Measurements from ENCODE around the gene MR1. TPM values are rescaled to one million over a fixed set of nuclear protein-coding genes. Genes with fewer than 3 reads are reported as not detected.

Gene MR1
- total RNA-seq, 1 donor from 2014 or later: 3.3 TPM

- intact Hi-C loops (cut with DNase I): loop anchor here (5.0 kb wide), 1 partner anchor 50 kb away; no protein-coding TSS in a partner anchor
- ATAC-seq (ENCODE audit: poor library complexity): no peak
These were observed 53.1 kb downstream of the MR1 start for GRCh38 chr1:181086926-181087325.

GRCh38 chr1:181087400-181087901, 53.7 kb downstream of the MR1 start:
- intact Hi-C loops (cut with DNase I): loop anchor here (5.0 kb wide), 1 partner anchor 50 kb away; no protein-coding TSS in a partner anchor
- no peak for DNase-seq
- ATAC-seq (ENCODE audit: poor library complexity): no peak

More at GRCh38 chr1:181086926-181087325, 53.1 kb downstream of the MR1 start:
- DNase-seq: no peak

GRCh38 chr1:181088079-181089016, 54.6 kb downstream of the MR1 start, which contains the start of gene IER5:
Gene IER5 (plus strand): TSS chr1:181088700. CDS start chr1:181088903, 203 bp downstream.
- ATAC-seq (ENCODE audit: poor library complexity) (peak; percentile 91), DNase-seq (peak; percentile 96)
- intact Hi-C loops (cut with DNase I): loop anchor here (5.0 kb wide), 1 partner anchor 51 kb away; no protein-coding TSS in a partner anchor

- intact Hi-C loops (cut with DNase I): loop anchor here (5.0 kb wide), 1 partner anchor 52 kb away; no protein-coding TSS in a partner anchor
- ATAC-seq (ENCODE audit: poor library complexity) (peak; percentile 8), DNase-seq (peak; percentile 47)
These were observed 55.4 kb downstream of the MR1 start for GRCh38 chr1:181089017-181089675.

- intact Hi-C loops (cut with DNase I): loop anchor here (5.0 kb wide), 1 partner anchor 53 kb away; no protein-coding TSS in a partner anchor
- DNase-seq (peak; percentile 83), ATAC-seq (ENCODE audit: poor library complexity) (peak; percentile 70)
These were observed 56.1 kb downstream of the MR1 start for GRCh38 chr1:181089676-181090544.

GRCh38 chr1:181090641-181091126, 56.9 kb downstream of the MR1 start:
- no peak for DNase-seq
- ATAC-seq (ENCODE audit: poor library complexity): no peak
- intact Hi-C loops (cut with DNase I): no loop called here

GRCh38 chr1:181091309-181092040, 57.7 kb downstream of the MR1 start:
- intact Hi-C loops (cut with DNase I): no loop called here
- no peak for ATAC-seq (ENCODE audit: poor library complexity)
- no peak for DNase-seq

- ATAC-seq (ENCODE audit: poor library complexity): no peak
- DNase-seq: no peak
- intact Hi-C loops (cut with DNase I): no loop called here
These were observed 58.3 kb downstream of the MR1 start for GRCh38 chr1:181092056-181092455.

GRCh38 chr1:181092883-181093458, 59.2 kb downstream of the MR1 start:
- intact Hi-C loops (cut with DNase I): no loop called here
- DNase-seq: no peak
- no peak for ATAC-seq (ENCODE audit: poor library complexity)

- intact Hi-C loops (cut with DNase I): no loop called here
- ATAC-seq (ENCODE audit: poor library complexity) (peak; percentile 45), DNase-seq (no peak)
These were observed 60.8 kb downstream of the MR1 start for GRCh38 chr1:181094416-181095212.

- ATAC-seq (ENCODE audit: poor library complexity) (no peak), DNase-seq (no peak)
- intact Hi-C loops (cut with DNase I): no loop called here
These were observed 61.5 kb downstream of the MR1 start for GRCh38 chr1:181095260-181095659.

GRCh38 chr1:181095763-181096184, 62.0 kb downstream of the MR1 start:
- intact Hi-C loops (cut with DNase I): no loop called here
- no peak for DNase-seq
- ATAC-seq (ENCODE audit: poor library complexity): no peak

GRCh38 chr1:181097242-181097641, 63.5 kb downstream of the MR1 start:
- DNase-seq: no peak
- intact Hi-C loops (cut with DNase I): no loop called here
- no peak for ATAC-seq (ENCODE audit: poor library complexity)

GRCh38 chr1:181099152-181100014, 65.6 kb downstream of the MR1 start:
- intact Hi-C loops (cut with DNase I): no loop called here
- DNase-seq (no peak), ATAC-seq (ENCODE audit: poor library complexity) (no peak)

Measured in Right ventricle myocardium superior (tissue), 1 donor.